Lower lobe of right lung (tissue), 2 donors: ENCODE measurements around the gene CYTH3. TPM values are rescaled to one million over a fixed set of nuclear protein-coding genes. Genes with fewer than 3 reads are reported as not detected.

Experiments used
- ATAC-seq, 2 donors: fragments of 200-7000 bp; cut with Tn5 transposase; one replicate each; pipeline ENCODE4 v1.9.1; 2020 to 2022; ENCODE audit warnings: mild to moderate bottlenecking in 2 of 2, moderate library complexity in 2 of 2
- DNase-seq: peaks from one replicate; pipeline ENCODE4 v3.0.0-alpha.2; 2020
- H3K27ac ChIP-seq: fragments of 200-600 bp; one replicate; pipeline ENCODE4 v1.8.0; 2022
- H3K27me3 ChIP-seq: fragments of 200-600 bp; one replicate; pipeline ENCODE4 v1.8.0; 2022; ENCODE audit warnings: low read depth
- H3K36me3 ChIP-seq: fragments of 200-600 bp; one replicate; pipeline ENCODE4 v1.8.0; 2022; ENCODE audit warnings: mild to moderate bottlenecking
- H3K4me1 ChIP-seq: fragments of 200-600 bp; one replicate; pipeline ENCODE4 v1.8.0; 2022
- H3K4me3 ChIP-seq: fragments of 200-600 bp; one replicate; pipeline ENCODE4 v1.8.0; 2022; ENCODE audit warnings: mild to moderate bottlenecking
- H3K9me3 ChIP-seq: fragments of 200-600 bp; one replicate; pipeline ENCODE4 v1.8.0; 2022
- intact Hi-C: fragments of 100-400 bp; cut with DNase I; formaldehyde crosslinking; loops from one replicate; pipeline ENCODE4 v1.11.0; 2022
- total RNA-seq: library from RNA; stranded (reverse); fragmentation: NEBNext Ultra II Directional; extraction: Animal tissue kit (Norgen Biotek cat#: 25700); gene quantifications from one replicate; pipeline ENCODE4 v1.2.1, GENCODE V29; 2021
- TF ChIP-seq, protein P1 (sequence below): fragments of 200-600 bp; IDR thresholded peaks from one replicate; pipeline ENCODE4 v1.8.0; 2022; ENCODE audit warnings: antibody characterized with exemption, mild to moderate bottlenecking
- donor health status: DM: no; HTN: yes; CAD: no; lungs with severe emphysema.

The CYTH3 gene
- total RNA-seq, 1 donor from 2014 or later, result 26.1 TPM

DNA sequence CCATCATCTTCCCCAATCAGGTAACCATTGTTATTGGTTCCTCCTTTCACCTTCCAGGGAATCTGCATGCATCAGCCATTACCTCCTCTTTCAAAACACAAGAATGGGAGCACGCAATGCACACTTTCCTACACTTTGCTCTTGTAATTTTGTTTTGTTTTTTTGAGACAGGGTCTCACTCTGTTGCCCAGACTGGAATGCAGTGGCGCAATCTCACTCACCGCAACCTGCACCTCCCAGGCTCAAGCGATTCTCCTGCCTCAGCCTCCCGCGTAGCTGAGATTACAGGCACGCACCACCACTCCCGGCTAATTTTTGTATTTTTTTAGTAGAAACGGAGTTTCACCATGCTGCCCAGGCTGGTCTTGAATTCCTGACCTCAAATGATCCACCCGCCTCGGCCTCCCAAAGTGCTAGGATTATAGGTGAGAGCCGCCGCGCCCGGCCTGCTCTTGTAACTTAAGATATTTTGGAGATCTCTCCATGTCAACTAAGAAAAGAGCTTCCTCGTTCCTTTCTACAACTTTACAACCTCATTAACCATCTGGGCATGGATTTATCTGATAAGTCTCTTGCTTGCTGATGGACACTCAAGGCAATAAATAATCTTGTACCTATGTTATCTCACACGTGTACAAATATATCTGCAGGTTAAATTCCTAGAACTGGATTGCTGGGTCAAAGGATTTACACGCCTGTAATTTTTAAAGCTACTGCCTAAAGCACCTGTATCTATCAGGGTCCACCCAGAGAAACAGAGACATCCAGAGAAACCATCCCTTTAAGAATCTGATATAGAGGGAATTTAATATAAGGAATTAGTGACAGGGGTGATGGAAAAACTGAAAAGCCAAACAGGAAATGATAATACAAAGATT, 4.2 kb downstream of the CYTH3 start:
- Histone ChIP-seq H3K4me1 (peaks cover 37% of the 10 kb centered on the region), H3K9me3 (no peaks in the 10 kb centered on the region), H3K27ac (peak overlapping the region; percentile 46), H3K4me3 (no peak overlapping the region), H3K27me3 (no peaks in the 10 kb centered on the region), H3K36me3 (no peaks in the 10 kb centered on the region)
- DNase-seq (no peak), ATAC-seq (no peak)
- intact Hi-C loops, result no loop called here
- TF ChIP-seq, protein P1, sequence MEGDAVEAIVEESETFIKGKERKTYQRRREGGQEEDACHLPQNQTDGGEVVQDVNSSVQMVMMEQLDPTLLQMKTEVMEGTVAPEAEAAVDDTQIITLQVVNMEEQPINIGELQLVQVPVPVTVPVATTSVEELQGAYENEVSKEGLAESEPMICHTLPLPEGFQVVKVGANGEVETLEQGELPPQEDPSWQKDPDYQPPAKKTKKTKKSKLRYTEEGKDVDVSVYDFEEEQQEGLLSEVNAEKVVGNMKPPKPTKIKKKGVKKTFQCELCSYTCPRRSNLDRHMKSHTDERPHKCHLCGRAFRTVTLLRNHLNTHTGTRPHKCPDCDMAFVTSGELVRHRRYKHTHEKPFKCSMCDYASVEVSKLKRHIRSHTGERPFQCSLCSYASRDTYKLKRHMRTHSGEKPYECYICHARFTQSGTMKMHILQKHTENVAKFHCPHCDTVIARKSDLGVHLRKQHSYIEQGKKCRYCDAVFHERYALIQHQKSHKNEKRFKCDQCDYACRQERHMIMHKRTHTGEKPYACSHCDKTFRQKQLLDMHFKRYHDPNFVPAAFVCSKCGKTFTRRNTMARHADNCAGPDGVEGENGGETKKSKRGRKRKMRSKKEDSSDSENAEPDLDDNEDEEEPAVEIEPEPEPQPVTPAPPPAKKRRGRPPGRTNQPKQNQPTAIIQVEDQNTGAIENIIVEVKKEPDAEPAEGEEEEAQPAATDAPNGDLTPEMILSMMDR, result no peak

DNA sequence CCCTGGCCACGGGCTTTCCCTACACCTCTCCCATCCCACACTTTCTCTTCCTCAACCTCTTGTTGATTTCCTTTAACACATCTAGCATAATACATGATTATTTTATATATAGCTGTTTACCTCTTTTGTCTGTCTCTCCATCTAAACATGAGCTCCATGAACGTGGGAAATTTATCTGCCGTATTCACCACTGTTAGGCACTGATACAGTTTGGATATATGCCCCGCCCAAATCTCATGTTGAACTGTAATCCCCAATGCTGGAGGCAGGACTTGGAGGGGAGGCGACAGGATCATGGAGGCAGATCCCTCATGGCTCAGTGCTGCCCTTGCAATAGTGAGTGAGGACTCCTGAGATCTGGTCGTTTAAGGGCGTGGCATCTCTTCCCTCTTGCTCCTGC, 5.7 kb downstream of the CYTH3 start:
- no peak overlapping the region for H3K27ac ChIP-seq
- H3K4me3 ChIP-seq, result no peak overlapping the region
- no peaks in the 10 kb centered on the region for H3K9me3 ChIP-seq
- no peaks in the 10 kb centered on the region for H3K36me3 ChIP-seq
- peaks cover 39% of the 10 kb centered on the region for H3K4me1 ChIP-seq
- no peak for ATAC-seq
- DNase-seq, result no peak
- intact Hi-C loops, result no loop called here
- H3K27me3 ChIP-seq, result no peaks in the 10 kb centered on the region
- TF ChIP-seq, protein P1, result no peak

DNA sequence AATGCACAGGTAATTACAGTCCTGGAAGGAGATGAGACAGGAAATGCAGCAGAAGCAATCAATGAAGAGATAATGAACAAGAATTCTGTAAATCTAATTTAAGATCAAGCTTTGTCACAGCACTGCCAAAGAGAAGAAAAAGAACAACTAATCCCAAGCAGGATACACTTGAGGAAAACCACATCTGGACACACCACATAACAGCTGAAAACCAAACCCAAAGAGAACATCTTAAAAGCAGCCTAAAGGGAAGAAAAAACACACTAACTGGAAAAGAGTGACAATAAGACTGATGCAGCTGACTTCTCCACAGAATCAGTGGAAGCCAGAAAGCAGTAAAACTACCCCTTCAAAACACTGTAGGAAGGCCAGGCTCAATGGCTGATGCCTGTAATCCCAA, 10.2 kb downstream of the CYTH3 start:
- Histone ChIP-seq H3K36me3 (no peaks in the 10 kb centered on the region), H3K4me1 (peaks cover 46% of the 10 kb centered on the region)

DNA sequence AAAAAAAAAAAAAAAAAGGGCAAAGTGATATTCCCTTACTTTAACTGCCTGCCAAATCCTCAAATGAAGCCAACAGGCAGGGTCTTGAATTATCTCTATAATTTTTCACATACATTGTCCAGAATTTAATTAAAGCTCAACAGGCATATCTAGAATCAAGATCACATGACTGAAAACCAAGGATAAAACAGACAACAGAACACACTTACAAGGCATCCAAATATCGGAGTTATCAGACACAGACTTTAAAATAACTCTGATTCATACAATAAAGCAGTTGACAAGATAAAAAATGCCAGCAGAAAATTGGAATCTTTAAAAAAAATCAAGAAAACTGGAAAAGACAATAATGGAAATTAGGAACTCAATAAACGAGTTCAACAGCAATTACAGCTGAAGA, 10.7 kb downstream of the CYTH3 start:
- intact Hi-C loops, result no loop called here

More for the DNA sequence above, 10.2 kb downstream of the CYTH3 start:
- no peak overlapping the region for H3K27ac ChIP-seq
- intact Hi-C loops, result no loop called here
- no peak for DNase-seq
- ATAC-seq, result no peak
- TF ChIP-seq, protein P1, result no peak
- H3K27me3 ChIP-seq, result no peaks in the 10 kb centered on the region
- no peak overlapping the region for H3K4me3 ChIP-seq
- H3K9me3 ChIP-seq, result no peaks in the 10 kb centered on the region

DNA sequence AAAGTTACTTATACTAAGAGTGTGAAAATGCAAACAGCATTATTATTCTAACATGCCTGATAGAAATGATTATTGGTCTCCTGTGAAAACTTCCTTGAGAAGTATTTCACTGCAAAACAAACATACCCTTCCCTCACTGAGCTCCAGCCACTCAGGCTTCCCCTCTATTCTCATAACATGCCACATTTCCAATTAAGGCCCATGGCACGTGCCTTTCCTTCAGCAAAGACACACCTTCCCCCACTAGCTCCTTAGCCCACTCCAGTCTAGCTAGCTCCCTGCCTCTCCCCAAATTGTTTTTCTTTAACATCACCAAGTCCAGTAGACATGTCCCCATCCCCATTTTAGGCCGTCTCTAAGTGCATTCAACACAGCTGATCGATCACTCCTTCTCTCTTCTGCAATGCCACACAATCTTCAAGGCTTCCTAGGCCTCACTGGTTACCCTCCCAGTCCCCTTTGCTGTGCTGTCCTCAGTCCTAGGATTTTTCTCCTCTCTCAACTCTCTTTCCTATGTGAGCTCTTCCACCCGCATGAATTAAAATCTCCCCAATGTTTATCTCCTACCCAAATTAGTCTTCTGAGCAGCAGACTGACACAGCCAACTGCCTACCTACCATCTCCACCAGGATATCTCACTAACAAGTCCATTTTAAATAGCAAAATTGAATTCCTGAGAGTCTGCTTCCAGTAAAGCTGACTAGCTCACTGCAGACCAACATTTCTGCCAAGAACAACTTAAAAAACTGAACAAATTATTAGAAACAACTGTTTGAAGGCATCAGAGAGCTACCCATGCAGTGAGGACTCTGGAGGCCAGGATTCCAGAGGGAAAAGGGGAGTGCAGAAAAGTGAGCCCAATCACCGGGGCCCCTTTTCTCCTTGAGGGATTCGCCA, 11.9 kb downstream of the CYTH3 start:
- no peaks in the 10 kb centered on the region for H3K27me3 ChIP-seq
- no peaks in the 10 kb centered on the region for H3K9me3 ChIP-seq
- H3K27ac ChIP-seq, result peak overlapping the region; percentile 40
- no peak for DNase-seq
- no peaks in the 10 kb centered on the region for H3K36me3 ChIP-seq
- ATAC-seq, result no peak
- intact Hi-C loops, result no loop called here
- H3K4me1 ChIP-seq, result peaks cover 62% of the 10 kb centered on the region
- TF ChIP-seq, protein P1, result no peak
- H3K4me3 ChIP-seq, result no peak overlapping the region

More for the DNA sequence above, 10.7 kb downstream of the CYTH3 start:
- no peaks in the 10 kb centered on the region for H3K9me3 ChIP-seq
- H3K4me1 ChIP-seq, result peaks cover 51% of the 10 kb centered on the region
- H3K36me3 ChIP-seq, result no peaks in the 10 kb centered on the region
- H3K4me3 ChIP-seq, result no peak overlapping the region
- DNase-seq, result no peak
- no peak for ATAC-seq
- no peaks in the 10 kb centered on the region for H3K27me3 ChIP-seq
- H3K27ac ChIP-seq, result peak overlapping the region; percentile 40
- TF ChIP-seq, protein P1, result no peak
